ENCODE data around the gene PCDHGB3.

DNA sequence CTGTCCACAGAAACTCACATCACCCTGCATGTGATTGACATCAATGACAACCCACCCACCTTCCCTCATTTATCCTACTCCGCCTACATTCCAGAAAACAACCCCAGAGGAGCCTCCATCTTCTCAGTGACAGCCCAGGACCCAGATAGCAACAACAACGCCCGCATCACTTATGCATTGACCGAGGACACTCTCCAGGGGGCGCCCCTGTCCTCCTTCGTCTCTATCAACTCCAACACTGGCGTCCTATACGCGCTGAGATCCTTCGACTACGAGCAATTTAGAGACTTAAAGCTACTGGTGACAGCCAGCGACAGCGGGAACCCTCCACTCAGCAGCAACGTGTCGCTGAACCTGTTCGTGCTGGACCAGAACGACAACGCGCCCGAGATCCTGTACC, 24.7 kb upstream of the PCDHGB3 start:
- TF ChIP-seq CTCF (IDR thresholded peaks at IDR 0.05; ENCODE audit: poor library complexity, severe bottlenecking) (no peak), EZH2 (IDR thresholded peaks at IDR 0.05; ENCODE audit: borderline replicate concordance, insufficient read depth, low read length, poor library complexity, severe bottlenecking) (no peak), POLR2AphosphoS5 (IDR thresholded peaks at IDR 0.05) (no peak), MXI1 (conservative IDR thresholded peaks at IDR 0.05; ENCODE audit: poor library complexity, severe bottlenecking) (no peak)

Measured in neural cell (in vitro differentiated cells).